GM12874 (cell line): ENCODE results near the gene C5orf15.

Experiments used
- TF ChIP-seq, protein P1 (sequence below): IDR thresholded peaks from 2 replicates; pipeline ENCODE4 v1.5.1; 2011; ENCODE audit warnings: low read depth, mild to moderate bottlenecking, control low read depth, low read length, moderate library complexity; ENCODE audit not compliant: insufficient read depth

C5orf15 gene

DNA sequence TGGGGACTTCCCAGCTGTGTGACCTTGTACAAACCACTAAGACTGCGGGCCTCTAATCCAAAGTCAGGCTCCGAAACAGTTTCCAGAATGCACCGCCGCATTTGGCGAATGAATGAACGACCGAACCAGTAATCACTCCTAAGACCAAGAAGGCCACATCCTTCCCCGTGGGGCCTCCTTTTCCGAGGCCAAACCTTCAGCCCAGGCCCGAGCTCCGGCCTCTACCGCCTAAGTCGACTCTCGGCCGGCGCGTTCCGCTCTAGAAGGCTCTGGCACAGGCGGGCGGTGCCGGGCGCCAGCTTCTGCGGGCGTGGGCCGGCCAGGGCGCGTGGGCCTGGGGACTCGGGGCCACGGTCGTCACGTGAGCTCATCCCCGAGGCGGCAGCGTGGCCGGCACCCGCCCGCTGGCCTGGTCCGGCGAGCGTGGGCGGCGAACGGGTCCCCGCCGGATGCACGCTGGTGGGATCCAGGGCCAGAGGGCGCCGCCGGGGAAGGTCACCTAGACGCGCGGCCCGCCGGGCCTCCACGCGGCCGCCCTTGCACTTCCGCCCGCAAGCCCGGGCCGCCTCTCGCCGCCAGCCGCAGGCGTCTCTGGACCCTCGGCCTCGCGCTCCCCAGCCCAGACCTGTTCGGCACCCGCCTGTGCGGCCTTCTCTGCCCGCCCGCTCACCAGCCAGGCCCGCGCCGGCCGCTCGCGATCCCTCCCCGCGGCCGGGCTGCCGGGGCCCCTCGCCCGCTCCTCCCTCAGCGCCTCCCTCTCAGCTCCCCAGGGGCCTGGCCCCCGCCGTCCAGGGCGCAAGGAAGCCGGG lies 35.6 kb upstream of the C5orf15 start:
- TF ChIP-seq, protein P1, sequence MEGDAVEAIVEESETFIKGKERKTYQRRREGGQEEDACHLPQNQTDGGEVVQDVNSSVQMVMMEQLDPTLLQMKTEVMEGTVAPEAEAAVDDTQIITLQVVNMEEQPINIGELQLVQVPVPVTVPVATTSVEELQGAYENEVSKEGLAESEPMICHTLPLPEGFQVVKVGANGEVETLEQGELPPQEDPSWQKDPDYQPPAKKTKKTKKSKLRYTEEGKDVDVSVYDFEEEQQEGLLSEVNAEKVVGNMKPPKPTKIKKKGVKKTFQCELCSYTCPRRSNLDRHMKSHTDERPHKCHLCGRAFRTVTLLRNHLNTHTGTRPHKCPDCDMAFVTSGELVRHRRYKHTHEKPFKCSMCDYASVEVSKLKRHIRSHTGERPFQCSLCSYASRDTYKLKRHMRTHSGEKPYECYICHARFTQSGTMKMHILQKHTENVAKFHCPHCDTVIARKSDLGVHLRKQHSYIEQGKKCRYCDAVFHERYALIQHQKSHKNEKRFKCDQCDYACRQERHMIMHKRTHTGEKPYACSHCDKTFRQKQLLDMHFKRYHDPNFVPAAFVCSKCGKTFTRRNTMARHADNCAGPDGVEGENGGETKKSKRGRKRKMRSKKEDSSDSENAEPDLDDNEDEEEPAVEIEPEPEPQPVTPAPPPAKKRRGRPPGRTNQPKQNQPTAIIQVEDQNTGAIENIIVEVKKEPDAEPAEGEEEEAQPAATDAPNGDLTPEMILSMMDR, result no peak

- TF ChIP-seq, protein P1, result no peak
These were observed 34.8 kb upstream of the C5orf15 start for GRCh38 chr5:134003064-134003816.

- TF ChIP-seq, protein P1, result no peak
These were observed 33.7 kb upstream of the C5orf15 start for GRCh38 chr5:134001938-134002731.

DNA sequence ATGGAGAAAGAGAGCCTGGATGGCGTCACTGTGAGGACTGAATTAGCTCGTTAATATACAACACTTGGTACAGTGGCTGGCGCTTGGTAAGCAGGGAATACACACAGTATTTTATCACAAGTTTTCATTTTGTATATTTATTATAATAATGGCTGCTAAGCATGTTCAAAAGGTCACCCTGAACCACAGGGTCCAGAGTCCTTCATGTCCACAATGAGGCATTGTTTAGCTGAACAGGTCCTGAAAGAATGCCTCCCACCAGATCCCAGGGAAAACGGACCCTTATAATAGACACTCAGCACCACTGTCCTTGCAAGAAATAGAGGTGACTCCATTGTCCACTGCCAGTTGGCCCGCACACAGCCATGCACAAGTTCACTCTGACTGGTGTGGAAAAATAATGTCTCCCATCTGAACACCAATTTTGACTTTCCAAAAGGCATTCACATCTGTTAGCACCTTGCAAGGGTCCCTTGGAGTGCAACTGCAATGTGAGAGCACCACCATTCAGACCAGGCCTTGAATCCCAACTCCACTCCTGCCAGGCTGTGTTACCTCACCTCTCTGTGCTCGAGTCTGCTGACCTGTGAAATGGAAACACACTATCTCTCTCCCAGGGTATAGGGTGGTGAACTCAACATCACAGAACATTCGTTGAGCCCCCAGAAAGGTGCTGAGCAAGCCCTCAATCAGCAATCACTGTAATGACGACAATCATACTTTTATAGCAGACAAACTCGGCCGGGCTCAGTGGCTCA lies 32.5 kb upstream of the C5orf15 start:
- TF ChIP-seq, protein P1, result no peak

- TF ChIP-seq, protein P1, result no peak
These were observed 31.7 kb upstream of the C5orf15 start for GRCh38 chr5:134000091-134000511.

- TF ChIP-seq, protein P1, result no peak
These were observed 30.4 kb upstream of the C5orf15 start for GRCh38 chr5:133998807-133999206.
